HG02852 (cell line): ENCODE results near the gene SMIM30.
"Not testable (repeated sequence)": the region's sequence is repeated elsewhere in the genome, so short reads cannot be mapped to it uniquely, and the experiment has no call there.

Experiments
- ATAC-seq: cut with Tn5 transposase; IDR thresholded peaks from one replicate; pipeline ENCODE4 v1.9.1; 2021; ENCODE audit warnings: mild to moderate bottlenecking, moderate library complexity; ENCODE audit not compliant: unreplicated experiment

SMIM30 gene, protein sequence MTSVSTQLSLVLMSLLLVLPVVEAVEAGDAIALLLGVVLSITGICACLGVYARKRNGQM

DNA sequence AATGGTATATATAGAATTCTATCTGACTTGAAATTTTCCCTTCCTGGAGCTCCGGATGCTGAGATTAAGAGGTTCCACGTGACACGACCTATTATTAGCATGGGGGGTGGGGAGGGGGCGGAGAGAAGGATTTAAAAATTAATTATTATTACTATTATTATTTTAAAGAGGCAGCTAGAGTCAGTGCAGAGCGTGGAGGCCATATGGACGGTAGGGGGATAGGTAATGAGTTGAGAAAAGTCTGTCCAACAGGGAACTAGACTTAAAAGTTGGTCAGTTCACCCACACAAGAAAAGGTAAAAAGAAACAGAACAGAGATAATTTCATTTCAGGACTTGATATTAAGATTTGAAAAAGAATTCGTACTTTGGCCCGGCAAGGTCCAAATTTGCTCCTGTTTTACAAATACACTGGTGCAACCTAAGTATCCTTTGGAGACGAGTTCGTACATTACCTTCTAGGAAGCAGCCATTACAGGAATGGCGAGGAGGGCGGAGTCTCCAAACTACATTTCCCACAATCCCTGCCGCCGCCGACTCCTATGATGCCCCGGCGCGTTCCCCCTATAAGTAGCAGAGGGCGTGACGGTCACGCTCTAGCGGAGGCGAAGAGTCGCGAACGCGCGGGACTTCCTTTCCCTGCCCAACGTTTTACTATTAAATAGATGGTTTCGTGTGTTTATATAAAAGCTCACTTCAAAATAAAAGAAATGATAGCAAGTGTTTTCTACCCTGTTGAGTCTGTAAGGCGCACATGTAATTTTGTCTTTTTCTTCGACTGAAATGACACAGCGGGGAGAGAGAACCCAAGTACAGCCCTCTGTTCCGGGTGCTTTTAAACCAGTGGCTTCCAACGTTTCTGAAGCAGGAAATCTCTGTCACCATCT, at the start of gene SMIM30:
Gene SMIM30 (minus strand): TSS at position 481 of the 886 bp plus-strand sequence. CDS start 976 bp downstream, outside the sequence.
- ATAC-seq: peak; percentile 99

GRCh38 chr7:113166176-113166575, 47.8 kb upstream of the SMIM30 start:
- ATAC-seq: not testable (repeated sequence)

DNA sequence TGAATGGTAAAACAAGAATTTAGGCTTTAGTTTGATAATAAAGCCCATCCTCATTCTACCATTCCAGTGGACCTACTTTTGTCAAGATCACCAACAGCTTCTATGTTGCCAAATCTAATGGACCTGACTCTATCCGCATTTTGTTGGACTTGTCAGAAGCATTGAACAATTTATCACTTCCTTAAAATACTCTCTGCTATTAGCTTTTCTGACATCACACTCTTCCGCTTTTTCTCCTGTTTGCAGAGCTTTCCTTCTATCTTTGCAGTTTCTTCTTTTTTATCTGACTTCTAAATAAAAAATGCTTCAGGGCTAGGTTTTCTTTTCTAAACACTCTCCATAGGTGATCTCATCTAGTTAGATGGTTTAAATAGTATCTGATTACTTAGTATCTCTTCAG, 42.7 kb upstream of the SMIM30 start:
- ATAC-seq: no peak

DNA sequence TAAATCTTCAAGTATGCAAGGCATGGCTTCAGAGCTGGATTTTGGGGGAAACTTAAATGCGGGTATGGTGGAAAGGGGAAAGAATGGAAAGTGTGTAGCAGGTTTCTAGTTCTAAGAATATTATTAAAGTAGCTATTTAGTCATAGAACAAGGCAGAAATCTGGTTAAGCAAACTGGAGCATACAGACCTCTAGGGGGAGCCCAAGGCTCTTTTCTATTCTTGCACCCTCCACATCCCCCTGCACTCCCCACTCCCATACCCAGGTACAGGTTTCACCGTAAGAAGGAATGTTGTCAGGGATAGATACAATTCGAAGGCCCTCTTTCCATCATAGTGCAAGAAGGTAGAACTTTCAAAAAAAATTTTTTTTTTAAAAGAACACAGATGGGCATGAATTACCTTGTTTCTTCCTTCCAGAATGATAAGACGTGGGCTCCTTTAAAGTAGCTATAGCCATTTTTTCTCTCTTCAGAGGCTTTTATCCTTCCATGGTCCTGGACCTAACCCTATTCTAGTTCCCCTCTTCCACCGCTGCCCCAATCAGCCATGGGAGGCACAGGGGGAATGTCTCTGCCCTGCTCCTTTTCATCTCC, 41.5 kb upstream of the SMIM30 start:
- peak; percentile 85 for ATAC-seq

DNA sequence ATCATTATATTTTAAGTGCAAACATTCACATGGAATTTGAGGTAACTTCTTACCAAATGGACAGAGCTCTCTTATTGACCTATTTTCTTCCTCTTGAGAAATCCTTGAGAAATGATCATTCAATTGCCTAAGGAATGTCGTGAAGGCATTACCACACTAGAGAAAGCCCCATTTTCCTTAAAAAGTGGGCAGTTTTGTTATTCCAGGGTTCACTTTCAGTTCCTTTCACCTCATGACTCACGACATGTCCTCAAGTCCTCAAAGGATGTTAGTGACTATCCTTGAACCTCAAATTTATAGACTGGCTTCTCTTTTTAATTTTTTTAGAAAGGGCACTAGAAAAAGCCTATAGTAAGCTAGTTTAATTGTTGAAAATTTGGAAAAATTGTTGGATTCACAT, 40.4 kb upstream of the SMIM30 start:
- ATAC-seq: no peak

GRCh38 chr7:113154117-113154516, 35.8 kb upstream of the SMIM30 start:
- ATAC-seq: no peak

GRCh38 chr7:113144817-113145216, 26.5 kb upstream of the SMIM30 start:
- no peak for ATAC-seq

DNA sequence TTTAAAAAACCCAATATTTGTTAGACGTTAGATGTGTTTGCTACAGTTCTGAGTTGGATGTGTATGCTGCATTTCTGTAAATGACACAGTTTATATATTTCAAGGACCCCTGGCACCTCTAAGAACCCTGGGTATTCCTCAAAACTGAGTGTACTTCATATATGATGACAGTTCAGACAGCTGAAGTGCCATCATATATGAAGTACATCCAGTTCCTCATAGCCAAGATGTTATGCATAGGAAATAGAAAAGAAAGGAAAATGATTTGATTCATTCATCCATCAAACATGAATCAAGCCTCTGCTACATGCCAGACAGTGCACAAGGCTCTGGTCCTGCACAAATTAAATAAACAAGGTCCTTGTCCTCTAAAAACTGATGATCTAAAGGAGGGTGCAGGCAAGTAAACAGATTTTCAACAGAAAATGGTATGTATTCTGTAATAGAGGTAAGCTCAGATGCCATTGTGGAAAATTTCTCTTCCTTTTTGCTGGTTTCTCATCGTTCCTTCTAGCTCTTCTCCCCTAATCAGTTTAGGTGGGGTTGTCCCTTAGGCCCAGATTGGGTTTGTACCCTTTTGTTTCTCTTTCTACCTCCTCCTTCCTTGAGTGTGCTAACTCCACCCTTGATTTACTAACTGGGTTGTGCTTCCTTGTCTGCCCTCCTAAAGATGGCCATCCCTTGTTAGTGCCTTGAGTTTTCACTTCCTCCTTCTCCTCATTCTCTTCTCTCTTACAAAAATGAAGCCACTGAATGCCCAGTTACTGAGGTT, 25.3 kb upstream of the SMIM30 start:
- ATAC-seq: peak; percentile 55

DNA sequence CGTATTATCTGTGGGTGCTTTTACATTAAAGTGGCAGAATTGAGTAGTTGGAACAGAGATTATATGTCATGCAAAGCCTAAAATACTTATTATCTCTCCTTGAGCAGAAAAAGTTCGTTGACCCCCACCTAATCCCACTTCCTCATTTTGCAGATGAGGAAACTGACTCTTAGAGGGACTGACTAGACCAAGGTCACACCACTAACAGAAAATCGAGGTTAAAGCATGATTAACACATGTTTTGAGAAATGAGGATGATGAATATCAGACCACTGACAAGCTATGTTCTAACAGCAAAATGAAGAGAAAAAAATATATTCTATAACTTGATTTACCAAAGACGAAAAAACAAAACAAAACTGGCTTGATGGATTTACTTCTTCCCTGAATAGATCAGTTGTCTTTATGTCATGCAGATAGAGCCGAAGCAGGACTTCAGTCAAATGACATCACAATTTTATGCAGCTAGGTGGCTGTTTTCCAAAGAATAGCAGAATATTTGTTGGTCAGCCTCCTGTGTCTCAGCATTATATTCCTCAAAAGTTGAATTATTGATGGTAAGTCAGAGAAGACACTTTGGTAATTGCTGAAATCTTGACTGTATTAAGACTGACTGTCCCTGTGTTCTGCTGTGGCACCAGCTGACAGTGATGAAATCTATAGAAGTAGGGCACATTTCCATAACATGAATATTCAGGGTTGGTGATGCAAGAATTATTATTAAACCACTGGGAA, 24.2 kb upstream of the SMIM30 start:
- peak; percentile 76 for ATAC-seq

GRCh38 chr7:113141803-113142202, 23.4 kb upstream of the SMIM30 start:
- ATAC-seq: peak; percentile 0

GRCh38 chr7:113140956-113141355, 22.6 kb upstream of the SMIM30 start:
- no peak for ATAC-seq

- no peak for ATAC-seq
Observed at GRCh38 chr7:113137241-113137640, 18.9 kb upstream of the SMIM30 start.

DNA sequence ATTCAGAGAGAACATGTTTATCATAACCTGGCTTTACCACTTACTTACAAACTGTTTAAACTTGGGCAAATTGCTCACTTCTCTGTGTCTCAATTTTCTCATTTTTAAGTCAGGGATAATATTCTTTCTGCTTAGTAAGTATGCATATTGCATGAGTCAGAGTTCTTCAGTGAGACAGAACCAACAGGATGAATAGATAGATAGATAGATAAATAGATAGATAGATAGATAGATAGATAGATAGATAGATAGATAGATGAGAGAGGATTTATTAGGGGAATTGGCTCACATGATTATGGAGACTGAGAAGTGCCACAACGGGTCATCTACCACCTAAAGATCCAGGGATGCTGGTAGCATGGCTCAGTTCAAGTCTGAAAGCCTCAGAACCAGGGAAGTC, 15.7 kb upstream of the SMIM30 start:
- ATAC-seq: no peak

DNA sequence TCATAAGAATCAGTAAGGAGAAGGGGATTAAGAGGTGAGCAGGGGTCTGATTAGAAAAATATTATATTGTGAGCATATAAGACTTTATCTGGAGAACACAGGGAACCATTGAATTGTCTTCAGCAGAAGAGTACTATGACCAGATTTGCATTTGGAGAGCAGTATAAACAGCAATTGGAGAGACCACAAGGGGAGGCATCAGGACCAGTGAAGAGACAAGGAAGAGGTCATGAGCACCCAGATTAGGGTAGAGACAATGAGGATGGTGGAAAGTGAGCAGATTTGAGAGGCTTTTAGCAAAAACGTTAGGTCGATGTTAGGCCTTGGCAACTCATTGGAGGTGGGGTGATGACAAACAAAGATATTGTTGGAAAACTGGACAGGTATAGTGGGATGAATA, 13.0 kb upstream of the SMIM30 start:
- no peak for ATAC-seq

GRCh38 chr7:113128031-113128430, 9.7 kb upstream of the SMIM30 start:
- ATAC-seq: no peak

DNA sequence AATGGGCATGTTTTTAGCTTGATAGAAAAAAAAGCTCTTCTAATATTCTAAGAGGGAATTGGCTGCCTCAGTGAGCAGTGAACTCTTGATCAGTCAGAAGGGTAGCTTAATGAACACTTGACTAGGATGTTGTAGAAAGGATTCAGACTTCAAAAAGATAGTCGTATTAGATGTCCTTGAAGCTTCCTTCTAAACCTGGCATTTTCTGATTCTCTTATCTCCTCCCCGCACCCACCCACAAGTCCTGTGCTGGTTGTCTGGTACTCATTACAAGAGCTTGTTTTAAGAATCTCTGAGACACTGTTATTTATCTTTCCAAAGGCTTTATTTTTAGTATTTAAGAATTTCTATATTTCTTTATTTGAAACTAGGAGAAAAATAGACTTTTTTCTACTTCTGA, 7.4 kb upstream of the SMIM30 start:
- ATAC-seq: no peak

DNA sequence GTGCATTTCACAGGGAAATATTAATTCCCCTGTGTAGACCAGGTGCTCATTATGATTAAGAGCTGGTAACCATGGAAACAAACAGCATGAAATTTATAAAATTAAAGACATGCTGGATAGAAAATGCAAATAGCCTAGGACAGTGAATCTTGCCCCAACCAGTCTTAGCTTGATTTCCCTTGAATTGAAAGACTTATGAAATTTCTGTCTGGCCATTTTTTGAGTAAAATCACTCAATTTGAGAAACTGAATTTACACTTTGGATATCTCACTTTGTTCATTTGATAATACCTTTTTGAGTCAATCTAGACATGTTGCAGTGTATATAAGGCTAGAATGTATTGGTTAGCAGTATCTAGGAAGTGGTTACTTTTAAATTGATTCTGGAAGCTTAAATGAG, 4.4 kb upstream of the SMIM30 start:
- ATAC-seq: no peak

DNA sequence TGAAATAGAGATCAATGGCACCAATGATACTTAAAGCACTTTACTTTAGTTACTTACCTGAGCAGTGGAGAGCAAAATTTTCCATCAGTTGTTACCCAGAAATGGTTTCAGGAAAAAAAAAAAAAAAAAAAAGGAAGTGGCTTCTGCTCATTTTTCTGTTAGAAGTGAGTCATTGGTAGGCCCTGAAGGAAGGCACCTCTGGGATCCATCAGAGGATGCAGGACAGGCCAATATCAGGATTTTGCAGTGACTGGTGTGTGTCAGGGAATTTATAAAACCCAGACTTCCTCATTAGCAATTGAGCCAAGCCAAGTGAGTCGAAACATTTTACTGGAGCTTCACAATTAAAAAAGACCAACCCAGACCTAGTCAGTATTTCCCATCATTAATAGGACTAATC, 2.3 kb upstream of the SMIM30 start:
- no peak for ATAC-seq

GRCh38 chr7:113119429-113119828, 1.1 kb upstream of the SMIM30 start:
- ATAC-seq: no peak

- ATAC-seq: not testable (repeated sequence)
Observed at GRCh38 chr7:113117374-113117774, 980 bp downstream of the SMIM30 start.

DNA sequence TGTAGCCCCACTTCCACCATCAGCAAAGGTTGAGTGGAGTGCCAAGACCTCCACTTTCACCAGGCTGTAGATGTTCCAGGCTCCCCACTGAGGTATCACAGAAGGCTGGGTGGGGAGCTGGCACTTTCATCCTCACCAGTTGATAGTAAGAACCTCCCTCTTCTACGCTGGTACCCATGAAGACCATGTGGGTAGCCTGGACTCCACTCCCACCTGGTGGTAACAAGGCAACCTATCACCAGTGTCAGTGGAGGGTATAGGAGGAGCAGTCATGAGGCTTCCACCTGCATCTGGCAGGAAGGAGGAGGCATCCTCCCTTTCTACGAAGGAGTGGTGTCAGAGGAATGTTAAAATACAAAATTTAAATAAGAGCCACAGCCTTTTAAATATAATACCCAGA, 4.4 kb downstream of the SMIM30 start:
- ATAC-seq: no peak
